NB4 (cell line): Measurements from ENCODE around the gene CCDC169.

Experiments used
- DNase-seq: peaks from one replicate; pipeline ENCODE4 v3.0.0; 2010; ENCODE audit warnings: low read depth
- H3K4me3 ChIP-seq: one replicate; pipeline ENCODE4 v1.5.1; 2011; ENCODE audit warnings: mild to moderate bottlenecking, low read depth, low read length, moderate library complexity
- MYC ChIP-seq: IDR thresholded peaks from 2 replicates; pipeline ENCODE4 v1.6.1; 2011; ENCODE audit warnings: low read depth, low read length
- POLR2A ChIP-seq: IDR thresholded peaks from 2 replicates; pipeline ENCODE4 v1.6.1; 2011; ENCODE audit warnings: mild to moderate bottlenecking; ENCODE audit not compliant: insufficient read length; ENCODE audit errors: extremely low read depth
- TF ChIP-seq, protein P1 (sequence below): IDR thresholded peaks from one replicate; pipeline ENCODE4 v1.5.1; 2012; ENCODE audit warnings: low read depth, low read length
- TF ChIP-seq, protein P2 (sequence below): IDR thresholded peaks from 2 replicates; pipeline ENCODE4 v1.6.1; 2011; ENCODE audit warnings: low read depth, low read length

Gene CCDC169

DNA sequence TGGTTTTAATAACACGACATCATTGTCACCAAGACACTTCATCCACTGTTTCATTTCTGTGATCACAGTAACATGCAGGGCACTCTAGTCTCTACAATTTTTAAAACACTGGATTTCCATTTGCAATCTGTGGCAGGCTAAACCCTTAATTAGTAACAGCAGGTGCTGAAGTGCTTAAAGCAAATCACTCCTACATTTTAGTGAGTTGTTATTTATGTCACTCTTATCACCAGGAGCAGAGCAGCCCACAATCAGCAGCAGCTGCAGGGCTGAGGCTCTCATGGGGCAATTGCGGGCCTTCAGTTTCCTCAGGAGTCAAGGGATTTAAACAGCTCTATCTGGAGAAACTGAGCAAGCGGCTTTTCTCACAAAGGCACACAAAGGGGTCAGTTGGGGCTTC lies 84.8 kb downstream of the CCDC169 start:
- DNase-seq: no peak
- TF ChIP-seq, protein P1, sequence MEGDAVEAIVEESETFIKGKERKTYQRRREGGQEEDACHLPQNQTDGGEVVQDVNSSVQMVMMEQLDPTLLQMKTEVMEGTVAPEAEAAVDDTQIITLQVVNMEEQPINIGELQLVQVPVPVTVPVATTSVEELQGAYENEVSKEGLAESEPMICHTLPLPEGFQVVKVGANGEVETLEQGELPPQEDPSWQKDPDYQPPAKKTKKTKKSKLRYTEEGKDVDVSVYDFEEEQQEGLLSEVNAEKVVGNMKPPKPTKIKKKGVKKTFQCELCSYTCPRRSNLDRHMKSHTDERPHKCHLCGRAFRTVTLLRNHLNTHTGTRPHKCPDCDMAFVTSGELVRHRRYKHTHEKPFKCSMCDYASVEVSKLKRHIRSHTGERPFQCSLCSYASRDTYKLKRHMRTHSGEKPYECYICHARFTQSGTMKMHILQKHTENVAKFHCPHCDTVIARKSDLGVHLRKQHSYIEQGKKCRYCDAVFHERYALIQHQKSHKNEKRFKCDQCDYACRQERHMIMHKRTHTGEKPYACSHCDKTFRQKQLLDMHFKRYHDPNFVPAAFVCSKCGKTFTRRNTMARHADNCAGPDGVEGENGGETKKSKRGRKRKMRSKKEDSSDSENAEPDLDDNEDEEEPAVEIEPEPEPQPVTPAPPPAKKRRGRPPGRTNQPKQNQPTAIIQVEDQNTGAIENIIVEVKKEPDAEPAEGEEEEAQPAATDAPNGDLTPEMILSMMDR: no peak
- TF ChIP-seq POLR2A (no peak), MYC (no peak)
- TF ChIP-seq, protein P2, sequence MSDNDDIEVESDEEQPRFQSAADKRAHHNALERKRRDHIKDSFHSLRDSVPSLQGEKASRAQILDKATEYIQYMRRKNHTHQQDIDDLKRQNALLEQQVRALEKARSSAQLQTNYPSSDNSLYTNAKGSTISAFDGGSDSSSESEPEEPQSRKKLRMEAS: no peak
- H3K4me3 ChIP-seq: no peak overlapping the region

DNA sequence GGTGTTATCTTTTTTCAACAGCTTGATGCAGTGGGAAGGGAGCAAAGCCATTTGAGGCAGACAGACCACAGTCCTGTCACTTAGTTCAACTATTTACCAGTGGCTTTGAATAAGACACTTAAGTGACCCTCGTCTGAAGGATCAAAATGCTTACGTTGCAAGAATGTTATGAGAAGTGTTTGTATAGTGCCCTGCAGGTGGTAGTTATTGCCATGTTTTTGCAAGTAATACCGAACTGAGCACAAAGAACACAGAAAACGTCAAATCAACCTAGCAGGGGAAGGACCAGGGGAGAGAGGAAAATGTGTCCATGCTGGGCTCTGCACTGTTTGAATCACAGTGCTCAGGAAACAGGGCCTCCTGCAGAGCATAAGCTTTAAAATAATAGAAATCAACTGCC lies 86.0 kb downstream of the CCDC169 start:
- DNase-seq: no peak
- TF ChIP-seq, protein P1: no peak
- TF ChIP-seq MYC (no peak), POLR2A (no peak)
- TF ChIP-seq, protein P2: no peak
- no peak overlapping the region for H3K4me3 ChIP-seq

- DNase-seq: no peak
- TF ChIP-seq, protein P2: no peak
- TF ChIP-seq MYC: no peak
- no peak for TF ChIP-seq POLR2A
- TF ChIP-seq, protein P1: no peak
- H3K4me3 ChIP-seq: no peak overlapping the region
These were observed 86.9 kb downstream of the CCDC169 start for GRCh38 chr13:36210738-36211137.

DNA sequence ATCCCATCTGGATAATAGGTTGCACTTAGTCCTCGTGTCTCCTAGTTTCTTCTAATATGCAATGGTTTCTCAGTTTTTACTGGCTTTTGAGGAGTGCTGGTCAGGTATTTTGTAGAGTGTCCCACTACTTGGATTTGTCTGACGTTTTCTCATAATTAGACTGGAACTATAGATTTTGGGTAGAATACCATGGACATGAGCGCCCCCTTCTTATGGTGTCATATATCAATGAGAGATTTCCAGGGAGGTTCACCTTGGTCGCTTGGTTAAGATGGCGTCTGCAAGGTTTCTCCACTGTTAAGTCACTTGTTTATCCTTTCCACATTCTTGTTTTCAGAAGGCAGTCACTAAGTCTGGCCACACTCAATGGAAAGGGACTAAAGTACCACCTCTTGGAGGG lies 89.9 kb downstream of the CCDC169 start:
- peak; percentile 8 for DNase-seq
- H3K4me3 ChIP-seq: no peak overlapping the region
- no peak for TF ChIP-seq POLR2A
- TF ChIP-seq, protein P2: no peak
- TF ChIP-seq, protein P1: no peak
- TF ChIP-seq MYC: no peak

GRCh38 chr13:36193151-36193855 lies 104.3 kb downstream of the CCDC169 start:
- no peak for DNase-seq
- TF ChIP-seq, protein P1: no peak
- TF ChIP-seq POLR2A (no peak), MYC (no peak)
- TF ChIP-seq, protein P2: no peak
- no peak overlapping the region for H3K4me3 ChIP-seq
